ENCODE measurements around the gene ZIC1.

Gene ZIC1

DNA sequence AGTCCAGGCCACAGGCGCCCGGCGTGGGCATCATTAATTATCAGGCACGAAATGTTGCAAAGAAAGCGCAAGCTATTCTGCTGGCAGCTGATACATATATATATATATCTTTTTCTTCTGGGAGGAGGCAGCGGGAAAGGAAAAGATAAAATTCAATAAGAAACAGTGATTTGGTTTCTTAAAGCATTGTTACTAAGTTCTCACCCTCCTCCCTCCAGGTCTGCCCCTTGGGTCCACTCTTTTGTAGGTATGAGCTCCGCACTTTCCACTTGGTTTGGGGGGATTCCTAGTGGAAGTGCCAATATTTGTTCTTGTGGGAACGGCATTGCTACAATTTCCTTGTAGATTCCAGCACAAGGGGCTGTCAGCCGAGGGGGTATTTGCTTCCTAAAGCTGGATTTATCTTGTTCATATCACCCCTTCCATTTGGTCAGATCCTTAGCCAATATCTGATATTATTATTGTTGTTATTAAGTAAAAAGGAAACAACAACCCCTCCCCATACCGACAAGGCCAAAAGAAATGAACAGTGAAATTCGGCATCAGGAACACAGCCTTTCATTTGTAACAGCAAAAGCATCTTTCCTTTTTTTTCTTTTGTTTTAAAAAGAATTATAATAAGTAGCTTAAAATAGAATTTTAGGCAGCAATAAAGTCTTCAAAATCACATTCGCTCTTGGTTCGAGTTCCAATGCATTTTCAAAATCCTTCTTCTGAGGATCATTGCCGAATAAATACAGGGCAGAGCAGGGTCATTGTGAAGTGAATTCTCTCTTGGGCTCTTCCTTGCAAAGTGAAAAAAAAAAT is 15.6 kb downstream of the ZIC1 start:
- DNase-seq = no peak

DNA sequence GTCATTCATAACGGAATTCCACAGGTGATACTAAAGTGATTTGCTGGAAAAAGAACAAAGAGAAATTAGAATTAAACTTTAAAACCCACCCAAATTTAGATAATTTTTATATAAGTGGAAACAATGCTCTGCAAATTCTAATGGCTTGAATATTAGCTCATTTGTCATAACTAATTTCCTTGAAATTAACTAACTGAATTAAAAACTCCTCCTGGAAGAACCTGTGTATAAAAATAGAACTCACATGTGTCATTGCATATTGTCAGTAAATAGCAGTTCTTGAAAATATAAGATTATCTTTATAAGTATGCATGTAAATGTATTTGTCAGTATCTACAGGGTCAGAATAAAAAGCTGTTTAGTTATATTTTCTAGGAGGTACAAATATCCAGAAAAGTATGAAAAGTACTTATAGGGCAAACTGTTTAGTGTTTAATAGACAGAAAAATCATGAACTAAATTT is 16.3 kb downstream of the ZIC1 start:
- DNase-seq = no peak

DNA sequence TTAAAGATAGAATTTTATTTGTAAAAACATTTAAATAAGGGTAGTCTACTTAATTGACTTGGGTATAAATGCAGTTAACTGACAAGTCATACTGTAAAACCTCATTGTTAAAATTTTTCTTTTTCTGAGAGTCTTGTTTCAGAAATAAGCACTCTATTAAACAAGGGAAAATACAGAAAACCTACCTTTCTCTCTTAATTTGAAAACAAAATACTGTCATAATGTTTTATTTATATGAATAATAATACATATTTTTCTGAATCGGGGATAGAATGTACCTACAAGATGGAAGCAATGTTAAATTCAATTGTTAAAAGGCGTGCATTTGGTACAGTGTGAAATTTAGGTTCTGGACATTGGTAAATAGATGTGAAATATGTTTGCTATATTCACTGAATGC is 17.8 kb downstream of the ZIC1 start:
- DNase-seq = no peak

DNA sequence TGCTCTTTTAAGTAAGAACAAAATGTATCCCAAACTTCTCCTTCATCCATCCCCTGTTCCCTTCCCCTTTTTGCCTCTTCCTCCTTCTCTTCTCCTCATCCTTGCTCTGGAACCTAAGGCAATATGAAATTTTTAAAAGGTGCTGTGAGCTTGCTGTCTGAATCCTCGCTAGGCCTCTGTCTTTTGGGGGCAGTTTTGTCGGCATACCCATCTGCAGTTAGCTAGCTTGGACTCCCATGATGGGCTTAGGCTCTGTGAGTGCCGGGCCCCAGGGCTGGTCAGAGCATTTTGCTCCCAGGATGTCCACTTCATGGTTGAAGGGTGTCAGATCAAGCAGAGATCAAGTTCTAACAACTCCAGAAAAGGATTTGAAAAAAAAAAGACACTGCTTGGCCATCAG is 18.6 kb downstream of the ZIC1 start:
- no peak for DNase-seq

DNA sequence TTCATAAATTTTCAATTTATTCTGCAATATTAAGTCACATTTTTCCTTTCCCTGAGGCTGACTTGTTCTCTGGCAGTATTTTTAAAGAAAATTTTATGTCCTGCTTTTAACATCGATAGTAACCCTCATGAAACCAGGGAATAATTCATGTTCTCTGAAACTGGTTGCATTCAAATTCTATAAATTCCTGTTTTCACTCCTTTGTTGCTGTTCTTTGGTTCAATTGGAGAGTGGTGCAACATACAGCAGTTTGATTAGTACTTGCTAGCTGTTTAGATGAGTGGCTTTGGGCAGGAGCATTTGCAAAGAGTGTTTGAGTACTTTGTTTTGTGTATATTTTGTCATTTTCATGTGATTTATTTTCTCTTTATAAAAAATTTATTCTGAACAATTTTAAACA is 19.2 kb downstream of the ZIC1 start:
- DNase-seq = no peak

DNA sequence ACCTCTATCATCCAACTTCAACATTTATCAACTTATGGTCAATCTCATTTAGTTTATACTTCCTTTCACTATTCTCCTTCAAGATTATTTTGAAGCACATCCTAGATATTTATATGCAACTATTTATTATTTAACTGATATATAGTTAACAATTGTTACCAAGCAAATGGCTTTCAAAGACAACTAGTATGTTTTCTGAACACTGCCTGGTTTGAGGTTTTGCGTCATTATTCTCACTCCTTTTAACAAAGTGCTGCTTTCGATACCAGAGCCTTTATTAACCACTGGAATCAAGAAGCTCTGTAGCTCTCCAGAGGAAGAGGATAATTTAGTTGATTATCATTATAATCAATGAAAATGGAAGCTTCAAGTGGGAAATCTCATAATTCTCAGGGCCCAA is 19.6 kb downstream of the ZIC1 start:
- no peak for DNase-seq

DNA sequence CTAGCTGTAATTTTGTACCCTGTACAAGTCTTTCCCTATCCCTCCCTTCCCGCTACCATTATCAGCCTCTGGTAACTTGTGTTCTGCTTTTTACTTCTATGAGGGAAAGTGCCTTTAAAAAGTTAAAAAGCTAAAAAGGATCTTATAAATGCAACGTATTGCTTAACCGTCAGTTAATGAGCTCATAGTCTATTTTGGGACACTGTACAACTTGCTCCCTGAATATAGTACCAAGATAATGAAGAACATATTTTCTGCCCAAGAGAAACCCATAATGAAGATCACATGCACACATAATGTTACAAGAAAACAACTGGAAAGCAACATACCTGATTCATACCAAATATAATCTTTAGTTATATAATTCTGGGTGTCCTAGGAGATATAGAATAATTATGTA is 22.6 kb downstream of the ZIC1 start:
- no peak for DNase-seq

DNA sequence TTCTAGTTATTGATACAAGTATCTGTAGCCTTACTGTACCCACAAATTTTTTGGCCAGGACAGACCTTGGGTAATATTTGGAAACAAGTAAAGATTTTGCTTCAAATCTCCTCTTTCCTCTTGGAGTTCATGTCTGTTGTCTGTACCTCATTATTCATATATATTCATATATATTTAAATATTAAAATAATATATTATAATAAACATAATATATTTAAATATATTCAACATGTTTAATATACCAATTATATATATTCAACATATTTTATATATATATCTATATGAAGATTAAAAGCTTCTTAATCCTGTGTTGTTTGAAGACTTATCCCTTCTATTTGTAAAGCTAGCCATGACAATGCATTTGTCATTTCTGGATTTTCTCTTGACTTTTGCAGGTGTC is 38.1 kb downstream of the ZIC1 start:
- no peak for DNase-seq

DNA sequence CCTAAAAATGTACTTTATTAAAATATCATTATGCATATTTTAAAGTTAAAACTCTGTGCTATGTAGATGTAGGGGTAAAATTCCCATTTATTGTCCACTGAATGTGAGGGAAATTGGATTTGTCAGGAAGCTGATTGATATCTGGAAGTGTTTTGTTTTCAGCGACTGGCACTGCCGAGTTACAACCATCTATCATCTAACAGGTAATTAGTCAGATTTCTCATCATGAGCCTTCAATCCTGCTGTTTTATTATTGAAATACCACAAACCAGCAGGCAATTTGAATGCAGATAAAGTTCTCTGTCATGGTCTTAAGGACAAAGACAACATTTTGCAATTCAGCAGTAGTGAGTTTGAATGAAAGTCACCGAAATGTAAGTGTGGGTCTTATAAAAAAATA is 40.5 kb downstream of the ZIC1 start:
- DNase-seq = no peak

DNA sequence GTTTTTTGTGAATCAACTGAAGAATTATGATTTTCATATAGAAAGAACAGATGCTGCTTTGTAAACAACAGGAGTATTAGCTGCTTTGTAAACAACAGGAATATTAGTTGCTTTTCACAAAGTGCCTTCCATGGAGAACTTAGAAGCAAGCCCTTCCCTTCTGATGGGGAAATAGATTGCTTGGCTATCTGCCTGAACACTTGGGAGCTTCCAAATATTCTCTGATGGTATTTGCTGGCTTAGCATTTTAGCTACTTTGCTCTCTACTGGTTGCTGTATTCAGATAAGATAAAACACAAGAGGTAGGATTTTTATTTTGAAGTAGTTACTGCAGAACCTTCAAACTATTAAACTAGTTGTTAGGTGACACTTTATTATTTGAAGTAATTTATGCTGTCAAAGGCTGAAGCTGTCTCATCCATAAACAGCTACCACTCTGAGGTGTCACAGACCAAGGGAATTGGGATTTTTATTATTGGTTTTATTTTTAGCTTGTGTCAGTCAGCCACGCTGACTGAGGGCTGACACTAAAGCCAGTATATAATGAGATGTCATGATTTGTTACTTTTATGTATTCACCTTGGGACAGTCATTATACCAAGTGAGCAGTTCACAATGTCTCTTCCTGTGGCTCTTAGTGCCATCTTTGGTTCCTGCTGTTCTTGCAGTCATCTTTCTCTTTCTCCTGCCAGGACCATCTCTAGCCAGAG is 50.0 kb downstream of the ZIC1 start:
- DNase-seq = no peak

DNA sequence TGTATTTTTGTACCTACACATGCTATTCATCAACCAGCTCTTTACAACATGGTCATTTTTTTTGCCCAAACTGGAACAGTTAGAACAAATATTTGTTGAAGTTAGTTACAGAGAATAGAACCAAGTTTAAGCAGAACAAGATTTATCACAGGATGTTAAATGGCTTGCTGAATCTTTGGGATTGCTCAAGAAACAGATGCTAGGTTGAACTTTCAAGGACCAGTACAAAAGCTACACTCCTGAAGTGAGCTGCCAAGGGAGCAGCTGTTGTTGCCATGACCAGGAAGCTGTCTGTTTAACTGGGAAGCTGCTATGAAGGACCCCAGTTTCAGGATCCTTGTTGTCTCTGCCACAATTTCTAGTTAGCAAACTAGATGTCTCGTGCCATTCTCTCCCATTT is 53.7 kb downstream of the ZIC1 start:
- DNase-seq = no peak
